Measurements from ENCODE around the gene IFIT5. TPM values are rescaled to one million over a fixed set of nuclear protein-coding genes. Genes with fewer than 3 reads are reported as not detected.
A peak's percentile ranks its signal among the peaks of the same experiment; 100 is the strongest.

IFIT5 gene
- total RNA-seq, 4 donors from 2014 or later, result 16.2 to 25.3 (median 21.9) TPM

GRCh38 chr10:89393898-89394297 lies 20.5 kb upstream of the IFIT5 start:
- Histone ChIP-seq H3K27ac (peak overlapping the region; percentile 38 to 93 (median 82)), H3K36me3 (peaks cover 0 to 10% (median 0%) of the 10 kb centered on the region in 3 donors), H3K27me3 (no peaks in the 10 kb centered on the region), H3K4me3 (peak overlapping the region in 2 of 4 donors; percentile 41 to 68), H3K4me1 (peaks cover 0 to 63% (median 16%) of the 10 kb centered on the region in 4 donors), H3K9me3 (peaks cover 0 to 7% (median 0%) of the 10 kb centered on the region in 4 donors)
- DNase-seq (ENCODE audit: low spot score in 2 of 2), result no peak
- 19 to 21% methylated on average over 3 of the region's 3 CpGs for WGBS, 2 donors
- TF ChIP-seq, protein P1, sequence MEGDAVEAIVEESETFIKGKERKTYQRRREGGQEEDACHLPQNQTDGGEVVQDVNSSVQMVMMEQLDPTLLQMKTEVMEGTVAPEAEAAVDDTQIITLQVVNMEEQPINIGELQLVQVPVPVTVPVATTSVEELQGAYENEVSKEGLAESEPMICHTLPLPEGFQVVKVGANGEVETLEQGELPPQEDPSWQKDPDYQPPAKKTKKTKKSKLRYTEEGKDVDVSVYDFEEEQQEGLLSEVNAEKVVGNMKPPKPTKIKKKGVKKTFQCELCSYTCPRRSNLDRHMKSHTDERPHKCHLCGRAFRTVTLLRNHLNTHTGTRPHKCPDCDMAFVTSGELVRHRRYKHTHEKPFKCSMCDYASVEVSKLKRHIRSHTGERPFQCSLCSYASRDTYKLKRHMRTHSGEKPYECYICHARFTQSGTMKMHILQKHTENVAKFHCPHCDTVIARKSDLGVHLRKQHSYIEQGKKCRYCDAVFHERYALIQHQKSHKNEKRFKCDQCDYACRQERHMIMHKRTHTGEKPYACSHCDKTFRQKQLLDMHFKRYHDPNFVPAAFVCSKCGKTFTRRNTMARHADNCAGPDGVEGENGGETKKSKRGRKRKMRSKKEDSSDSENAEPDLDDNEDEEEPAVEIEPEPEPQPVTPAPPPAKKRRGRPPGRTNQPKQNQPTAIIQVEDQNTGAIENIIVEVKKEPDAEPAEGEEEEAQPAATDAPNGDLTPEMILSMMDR (IDR thresholded peaks at IDR 0.05), result no peak
- TF ChIP-seq POLR2A (IDR thresholded peaks at IDR 0.05) (no peak), EP300 (IDR thresholded peaks at IDR 0.05) (no peak)

DNA sequence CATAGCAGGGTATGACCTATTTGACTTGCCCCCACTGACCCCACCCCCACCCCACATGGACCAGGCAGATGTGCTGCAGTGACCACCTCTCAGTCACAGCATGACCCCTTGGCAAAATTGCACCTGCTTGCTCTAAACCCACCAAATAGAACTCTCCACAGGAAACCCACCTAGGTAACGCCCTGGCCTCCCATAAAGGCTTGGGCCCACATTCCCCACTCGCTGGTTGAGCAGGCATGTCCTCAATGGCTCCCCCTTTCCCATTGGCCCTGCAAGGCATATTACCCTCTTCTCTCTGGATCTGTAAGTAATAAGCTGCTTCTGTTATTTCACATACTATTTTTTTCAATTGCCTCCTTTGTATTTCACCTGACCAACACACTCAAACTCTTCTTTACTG lies 19.2 kb upstream of the IFIT5 start:
- no peak for DNase-seq (ENCODE audit: low spot score in 2 of 2)
- 90 to 95% methylated on average over 2 of the region's 2 CpGs for WGBS, 2 donors
- Histone ChIP-seq H3K27ac (peak overlapping the region in 1 of 4 donors; percentile 93), H3K36me3 (peaks cover 0 to 15% (median 0%) of the 10 kb centered on the region in 3 donors), H3K27me3 (no peaks in the 10 kb centered on the region), H3K9me3 (peaks cover 0 to 12% (median 0%) of the 10 kb centered on the region in 4 donors), H3K4me1 (peaks cover 0 to 57% (median 16%) of the 10 kb centered on the region in 4 donors), H3K4me3 (no peak overlapping the region)
- no peak for TF ChIP-seq POLR2A (IDR thresholded peaks at IDR 0.05)
- TF ChIP-seq, protein P1 (IDR thresholded peaks at IDR 0.05), result no peak
- TF ChIP-seq EP300 (IDR thresholded peaks at IDR 0.05), result no peak

GRCh38 chr10:89398003-89398749 lies 16.2 kb upstream of the IFIT5 start:
- Histone ChIP-seq H3K4me3 (no peak overlapping the region), H3K27me3 (no peaks in the 10 kb centered on the region), H3K27ac (no peak overlapping the region), H3K36me3 (peaks cover 0 to 36% (median 0%) of the 10 kb centered on the region in 3 donors), H3K4me1 (peaks cover 0 to 34% (median 8%) of the 10 kb centered on the region in 4 donors), H3K9me3 (peaks cover 0 to 15% (median 0%) of the 10 kb centered on the region in 4 donors)
- DNase-seq (ENCODE audit: low spot score in 2 of 2), result no peak
- 46 to 57% methylated on average over 5 of the region's 5 CpGs for WGBS, 2 donors
- TF ChIP-seq, protein P1 (IDR thresholded peaks at IDR 0.05), result no peak
- no peak for TF ChIP-seq EP300 (IDR thresholded peaks at IDR 0.05)

DNA sequence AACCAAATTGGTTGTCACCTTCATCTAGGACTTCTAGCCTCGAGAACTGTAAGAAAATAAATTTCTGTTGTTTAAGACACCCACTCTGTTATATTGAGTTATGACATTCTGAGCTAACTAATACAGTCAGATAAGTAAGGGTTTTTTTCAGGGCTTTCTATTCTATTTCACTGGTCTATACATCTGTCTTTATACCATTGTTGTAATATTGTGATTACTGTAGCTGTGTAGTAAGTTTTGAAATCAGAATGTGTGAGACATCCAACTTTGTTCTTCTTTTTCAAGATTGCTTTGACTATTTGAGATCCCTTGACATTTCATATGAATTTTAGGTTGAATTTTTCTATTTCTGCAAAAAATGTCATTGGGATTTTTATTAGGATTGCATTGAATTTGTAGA lies 14.4 kb upstream of the IFIT5 start:
- no peak overlapping the region for H3K27ac ChIP-seq
- no peak for DNase-seq (ENCODE audit: low spot score in 2 of 2)
- 87 to 92% methylated on average over 1 of the region's 1 CpG for WGBS, 2 donors
- no peaks in the 10 kb centered on the region for H3K27me3 ChIP-seq
- peaks cover 0 to 17% (median 1%) of the 10 kb centered on the region in 4 donors for H3K4me1 ChIP-seq
- peaks cover 0 to 54% (median 0%) of the 10 kb centered on the region in 3 donors for H3K36me3 ChIP-seq
- peaks cover 0 to 15% (median 0%) of the 10 kb centered on the region in 4 donors for H3K9me3 ChIP-seq
- no peak overlapping the region for H3K4me3 ChIP-seq
- TF ChIP-seq EP300 (IDR thresholded peaks at IDR 0.05) (no peak), POLR2A (IDR thresholded peaks at IDR 0.05) (no peak)
- TF ChIP-seq, protein P1 (IDR thresholded peaks at IDR 0.05), result no peak

- no peak overlapping the region for H3K4me3 ChIP-seq
- no peak overlapping the region for H3K27ac ChIP-seq
- H3K27me3 ChIP-seq, result no peaks in the 10 kb centered on the region
- 68 to 75% methylated on average over 2 of the region's 2 CpGs for WGBS, 2 donors
- no peak for DNase-seq (ENCODE audit: low spot score in 2 of 2)
- peaks cover 0 to 62% (median 0%) of the 10 kb centered on the region in 3 donors for H3K36me3 ChIP-seq
- peaks cover 0 to 8% (median 0%) of the 10 kb centered on the region in 4 donors for H3K9me3 ChIP-seq
- H3K4me1 ChIP-seq, result peaks cover 0 to 4% (median 0%) of the 10 kb centered on the region in 4 donors
- TF ChIP-seq EP300 (IDR thresholded peaks at IDR 0.05) (no peak), POLR2A (IDR thresholded peaks at IDR 0.05) (no peak)
- TF ChIP-seq, protein P1 (IDR thresholded peaks at IDR 0.05), result no peak
These were observed 11.3 kb upstream of the IFIT5 start for GRCh38 chr10:89403043-89403442.

All from tibial nerve (tissue), 4 donors.